Measurements from ENCODE around the gene LRRC32. TPM values are rescaled to one million over a fixed set of nuclear protein-coding genes. Genes with fewer than 3 reads are reported as not detected.

The LRRC32 gene
- 3.9 and 6.8 TPM in 2 replicates for total RNA-seq

- H3K36me3 ChIP-seq (ENCODE audit: control insufficient read depth, insufficient read depth, low read length): no peaks in the 10 kb centered on the region
- no peak for DNase-seq (ENCODE audit: low read depth)
- no peaks in the 10 kb centered on the region for H3K27me3 ChIP-seq (ENCODE audit: control insufficient read depth, insufficient read depth, low read length)
- H3K4me3 ChIP-seq (ENCODE audit: low read depth, low read length): peak within 1 kb of the TSS; percentile 34
- TF ChIP-seq CTCF (IDR thresholded peaks at IDR 0.05; ENCODE audit: insufficient read depth, low read length, poor library complexity, severe bottlenecking): no peak
Observed at GRCh38 chr11:76670485-76671236, at the start of gene LRRC32. LRRC32 (minus strand) TSS chr11:76670747; CDS start chr11:76665954, 4,793 bp downstream.

GRCh38 chr11:76719686-76720085, 49.1 kb upstream of the LRRC32 start:
- H3K27me3 ChIP-seq (ENCODE audit: control insufficient read depth, insufficient read depth, low read length): peaks cover 5% of the 10 kb centered on the region
- H3K36me3 ChIP-seq (ENCODE audit: control insufficient read depth, insufficient read depth, low read length): no peaks in the 10 kb centered on the region
- H3K4me3 ChIP-seq (ENCODE audit: low read depth, low read length): no peak overlapping the region
- no peak for DNase-seq (ENCODE audit: low read depth)
- TF ChIP-seq CTCF (IDR thresholded peaks at IDR 0.05; ENCODE audit: insufficient read depth, low read length, poor library complexity, severe bottlenecking): no peak

GRCh38 chr11:76719281-76719680, 48.7 kb upstream of the LRRC32 start:
- peaks cover 5% of the 10 kb centered on the region for H3K27me3 ChIP-seq (ENCODE audit: control insufficient read depth, insufficient read depth, low read length)
- H3K4me3 ChIP-seq (ENCODE audit: low read depth, low read length): no peak overlapping the region
- TF ChIP-seq CTCF (IDR thresholded peaks at IDR 0.05; ENCODE audit: insufficient read depth, low read length, poor library complexity, severe bottlenecking): no peak
- no peak for DNase-seq (ENCODE audit: low read depth)
- H3K36me3 ChIP-seq (ENCODE audit: control insufficient read depth, insufficient read depth, low read length): no peaks in the 10 kb centered on the region

- Histone ChIP-seq H3K27me3 (ENCODE audit: control insufficient read depth, insufficient read depth, low read length) (peaks cover 5% of the 10 kb centered on the region), H3K36me3 (ENCODE audit: control insufficient read depth, insufficient read depth, low read length) (no peaks in the 10 kb centered on the region), H3K4me3 (ENCODE audit: low read depth, low read length) (no peak overlapping the region)
- DNase-seq (ENCODE audit: low read depth): no peak
- no peak for TF ChIP-seq CTCF (IDR thresholded peaks at IDR 0.05; ENCODE audit: insufficient read depth, low read length, poor library complexity, severe bottlenecking)
Observed at GRCh38 chr11:76717816-76718215, 47.3 kb upstream of the LRRC32 start.

- DNase-seq (ENCODE audit: low read depth): no peak
- H3K36me3 ChIP-seq (ENCODE audit: control insufficient read depth, insufficient read depth, low read length): no peaks in the 10 kb centered on the region
- TF ChIP-seq CTCF (IDR thresholded peaks at IDR 0.05; ENCODE audit: insufficient read depth, low read length, poor library complexity, severe bottlenecking): no peak
- peaks cover 6% of the 10 kb centered on the region for H3K27me3 ChIP-seq (ENCODE audit: control insufficient read depth, insufficient read depth, low read length)
- no peak overlapping the region for H3K4me3 ChIP-seq (ENCODE audit: low read depth, low read length)
Observed at GRCh38 chr11:76717369-76717768, 46.8 kb upstream of the LRRC32 start.

- H3K4me3 ChIP-seq (ENCODE audit: low read depth, low read length): no peak overlapping the region
- DNase-seq (ENCODE audit: low read depth): no peak
- H3K27me3 ChIP-seq (ENCODE audit: control insufficient read depth, insufficient read depth, low read length): peaks cover 2% of the 10 kb centered on the region
- no peaks in the 10 kb centered on the region for H3K36me3 ChIP-seq (ENCODE audit: control insufficient read depth, insufficient read depth, low read length)
- TF ChIP-seq CTCF (IDR thresholded peaks at IDR 0.05; ENCODE audit: insufficient read depth, low read length, poor library complexity, severe bottlenecking): no peak
Observed at GRCh38 chr11:76716268-76716667, 45.7 kb upstream of the LRRC32 start.
